Upper lobe of left lung (tissue), 6 donors: ENCODE data around the gene PPP3CA. TPM values are rescaled to one million over a fixed set of nuclear protein-coding genes. Genes with fewer than 3 reads are reported as not detected.

Experiments
- ATAC-seq, 2 donors: fragments of 200-7000 bp; cut with Tn5 transposase; one replicate each; pipeline ENCODE4 v1.9.1; 2022; ENCODE audit warnings: mild to moderate bottlenecking in 2 of 2, moderate library complexity in 2 of 2; ENCODE audit not compliant: low FRiP score in 2 of 2
- DNase-seq, 2 donors: peaks; one replicate each; pipeline ENCODE4 v3.0.0-alpha.2; 2019 to 2020
- H3K27ac ChIP-seq, 4 donors: fragments of 200-600 bp; sonication (generic); one replicate each; pipeline ENCODE4 v1.5.1; 2016 to 2019
- H3K27me3 ChIP-seq, 4 donors: fragments of 200-600 bp; sonication (generic); one replicate each; pipeline ENCODE4 v1.5.1; 2017 to 2019
- H3K36me3 ChIP-seq, 4 donors: fragments of 200-600 bp; sonication (generic); one replicate each; pipeline ENCODE4 v1.5.1; 2016 to 2019
- H3K4me1 ChIP-seq, 4 donors: fragments of 200-600 bp; sonication (generic); one replicate each; pipeline ENCODE4 v1.5.1; 2018 to 2019
- H3K4me3 ChIP-seq, 4 donors: fragments of 200-600 bp; sonication (generic); one replicate each; pipeline ENCODE4 v1.5.1; 2017 to 2019; ENCODE audit warnings: mild to moderate bottlenecking in 2 of 4, moderate library complexity in 1 of 4
- H3K9me3 ChIP-seq, 4 donors: fragments of 200-600 bp; sonication (generic); one replicate each; pipeline ENCODE4 v1.5.1; 2018 to 2019
- EP300 ChIP-seq, 4 donors: sonication (generic); formaldehyde crosslinking; IDR thresholded peaks; one replicate each; pipeline ENCODE4 v1.5.1; 2017; ENCODE audit warnings: antibody characterized with exemption in 4 of 4, control low read depth in 2 of 4
- POLR2A ChIP-seq, 4 donors: fragments of 450-650 bp; IDR thresholded peaks; one replicate each; pipeline ENCODE4 v1.5.1; 2016 to 2017; ENCODE audit warnings: antibody characterized with exemption in 4 of 4, mild to moderate bottlenecking in 2 of 4
- POLR2AphosphoS5 ChIP-seq, 2 donors: sonication (generic); formaldehyde crosslinking; IDR thresholded peaks; one replicate each; pipeline ENCODE4 v1.5.1; 2017; ENCODE audit warnings: antibody characterized with exemption in 2 of 2
- WGBS, 2 donors: methylation state at CpG; one replicate each; pipeline ENCODE4 v1.1.5; 2017 to 2018; 5-methylcytosine and 5-hydroxymethylcytosine counted together
- total RNA-seq, 6 donors: library from RNA; depleted of rRNA in 4 of 6; stranded (reverse); fragments of >200 nt in 4 of 6; gene quantifications; one replicate each; pipeline versions ENCODE4 v1.1.0 to v1.2.1, GENCODE V29; 2016 to 2021
- TF ChIP-seq, protein P1 (sequence below), 6 experiments: fragments of 450-650 bp in 4 of 6; fragments of 200-600 bp in 2 of 6; sonication (generic) in 2 of 6; IDR thresholded peaks; one replicate each; pipeline ENCODE4 v1.5.1; 2016 to 2019; ENCODE audit warnings: antibody characterized with exemption in 6 of 6
- donor health status: DM: no; HTN: no; CAD: no; lungs with moderate emphysema.
- donor health status: DM: no; HTN: yes; CAD: no; lungs with severe emphysema.

Gene PPP3CA
- total RNA-seq, 6 donors from 2014 or later, result 28.3 to 62.0 (median 50.0) TPM

GRCh38 chr4:101190751-101191150, 156.6 kb downstream of the PPP3CA start:
- peaks cover 0 to 3% (median 0%) of the 10 kb centered on the region in 4 donors for H3K36me3 ChIP-seq
- H3K27me3 ChIP-seq, result no peaks in the 10 kb centered on the region
- WGBS, 2 donors, result 81 to 82% methylated on average over 3 of the region's 3 CpGs
- ATAC-seq, result no peak
- no peak for TF ChIP-seq POLR2A (IDR thresholded peaks at IDR 0.05)
- peak overlapping the region in 2 of 4 donors; percentile 37 to 51 for H3K27ac ChIP-seq
- H3K4me1 ChIP-seq, result peaks cover 9 to 24% (median 16%) of the 10 kb centered on the region in 4 donors
- H3K4me3 ChIP-seq, result no peak overlapping the region
- no peak for DNase-seq
- H3K9me3 ChIP-seq, result no peaks in the 10 kb centered on the region

GRCh38 chr4:101188906-101189305, 158.4 kb downstream of the PPP3CA start:
- DNase-seq (no peak), ATAC-seq (no peak)
- Histone ChIP-seq H3K4me3 (no peak overlapping the region), H3K36me3 (no peaks in the 10 kb centered on the region), H3K9me3 (no peaks in the 10 kb centered on the region), H3K27ac (no peak overlapping the region), H3K27me3 (no peaks in the 10 kb centered on the region), H3K4me1 (peaks cover 9 to 24% (median 16%) of the 10 kb centered on the region in 4 donors)
- TF ChIP-seq POLR2AphosphoS5 (IDR thresholded peaks at IDR 0.05) (no peak), POLR2A (IDR thresholded peaks at IDR 0.05) (no peak), EP300 (IDR thresholded peaks at IDR 0.05) (no peak)
- TF ChIP-seq, protein P1, sequence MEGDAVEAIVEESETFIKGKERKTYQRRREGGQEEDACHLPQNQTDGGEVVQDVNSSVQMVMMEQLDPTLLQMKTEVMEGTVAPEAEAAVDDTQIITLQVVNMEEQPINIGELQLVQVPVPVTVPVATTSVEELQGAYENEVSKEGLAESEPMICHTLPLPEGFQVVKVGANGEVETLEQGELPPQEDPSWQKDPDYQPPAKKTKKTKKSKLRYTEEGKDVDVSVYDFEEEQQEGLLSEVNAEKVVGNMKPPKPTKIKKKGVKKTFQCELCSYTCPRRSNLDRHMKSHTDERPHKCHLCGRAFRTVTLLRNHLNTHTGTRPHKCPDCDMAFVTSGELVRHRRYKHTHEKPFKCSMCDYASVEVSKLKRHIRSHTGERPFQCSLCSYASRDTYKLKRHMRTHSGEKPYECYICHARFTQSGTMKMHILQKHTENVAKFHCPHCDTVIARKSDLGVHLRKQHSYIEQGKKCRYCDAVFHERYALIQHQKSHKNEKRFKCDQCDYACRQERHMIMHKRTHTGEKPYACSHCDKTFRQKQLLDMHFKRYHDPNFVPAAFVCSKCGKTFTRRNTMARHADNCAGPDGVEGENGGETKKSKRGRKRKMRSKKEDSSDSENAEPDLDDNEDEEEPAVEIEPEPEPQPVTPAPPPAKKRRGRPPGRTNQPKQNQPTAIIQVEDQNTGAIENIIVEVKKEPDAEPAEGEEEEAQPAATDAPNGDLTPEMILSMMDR (IDR thresholded peaks at IDR 0.05), result no peak
- WGBS, 2 donors, result 81 to 87% methylated on average over 4 of the region's 4 CpGs

DNA sequence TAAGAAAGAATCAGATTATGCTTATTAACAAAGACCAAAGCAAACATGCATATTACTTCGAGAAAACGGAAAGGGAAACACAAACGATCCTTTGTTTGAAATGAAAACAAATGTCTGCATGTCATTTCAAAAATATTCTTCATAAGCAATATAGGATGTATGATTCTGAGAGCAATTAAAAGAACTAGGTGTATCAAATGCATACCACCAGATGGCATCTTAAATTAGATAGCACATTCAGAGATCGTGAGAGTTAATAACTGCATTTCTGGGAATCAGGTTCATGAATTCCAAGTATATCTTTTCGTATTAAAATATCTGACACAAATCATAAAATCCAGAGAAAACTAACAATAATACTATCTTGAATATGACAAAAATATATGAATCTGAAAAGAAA, 159.5 kb downstream of the PPP3CA start:
- DNase-seq, result no peak

DNA sequence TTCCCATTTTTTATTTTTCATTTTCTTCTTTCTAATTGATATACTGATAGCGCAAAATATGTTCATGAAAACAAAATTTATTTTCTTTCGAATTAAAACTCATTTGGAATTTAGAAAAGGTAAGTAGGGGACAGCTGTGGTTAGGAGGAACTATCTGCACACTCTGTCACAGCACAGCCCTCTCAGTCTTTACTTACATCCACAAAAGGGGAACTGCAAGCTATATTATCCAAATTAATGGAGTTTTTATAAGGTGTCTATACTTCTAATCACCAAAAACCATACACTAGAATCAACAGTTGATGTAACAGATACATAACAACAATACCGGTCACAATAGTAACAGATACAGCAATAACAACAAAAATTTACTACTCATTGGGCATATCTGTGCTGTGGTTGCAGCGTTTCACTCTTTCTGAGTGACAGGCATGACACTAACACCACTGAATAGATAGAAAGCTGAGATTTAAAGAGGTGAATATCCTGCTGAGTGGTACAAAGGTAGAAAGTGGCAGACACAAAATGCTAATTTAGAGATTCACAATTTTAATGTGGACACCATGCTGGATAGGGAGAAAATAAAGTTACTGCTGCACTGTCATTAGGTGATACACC, 160.7 kb downstream of the PPP3CA start:
- WGBS, 2 donors, result 92 to 94% methylated on average over 4 of the region's 4 CpGs
- H3K27me3 ChIP-seq, result no peaks in the 10 kb centered on the region
- H3K27ac ChIP-seq, result no peak overlapping the region
- peaks cover under 1 to 14% (median 10%) of the 10 kb centered on the region in 4 donors for H3K4me1 ChIP-seq
- ATAC-seq (no peak), DNase-seq (no peak)
- no peak overlapping the region for H3K4me3 ChIP-seq
- no peaks in the 10 kb centered on the region for H3K36me3 ChIP-seq
- no peak for TF ChIP-seq EP300 (IDR thresholded peaks at IDR 0.05)
- no peak for TF ChIP-seq POLR2A (IDR thresholded peaks at IDR 0.05)
- no peak for TF ChIP-seq POLR2AphosphoS5 (IDR thresholded peaks at IDR 0.05)
- TF ChIP-seq, protein P1 (IDR thresholded peaks at IDR 0.05), result no peak
- no peaks in the 10 kb centered on the region for H3K9me3 ChIP-seq

More for the DNA sequence above, 159.5 kb downstream of the PPP3CA start:
- TF ChIP-seq, protein P1 (IDR thresholded peaks at IDR 0.05), result peak in 3 of 6 experiments; percentile 6 to 37 (median 30)
- TF ChIP-seq POLR2A (IDR thresholded peaks at IDR 0.05), result no peak
- Histone ChIP-seq H3K27ac (no peak overlapping the region), H3K4me3 (no peak overlapping the region), H3K27me3 (no peaks in the 10 kb centered on the region), H3K9me3 (no peaks in the 10 kb centered on the region), H3K36me3 (no peaks in the 10 kb centered on the region), H3K4me1 (peaks cover 9 to 23% (median 16%) of the 10 kb centered on the region in 4 donors)
- 44 to 56% methylated on average over 5 of the region's 5 CpGs for WGBS, 2 donors
- ATAC-seq, result no peak

GRCh38 chr4:101184668-101185067, 162.7 kb downstream of the PPP3CA start:
- ATAC-seq (no peak), DNase-seq (no peak)
- Histone ChIP-seq H3K4me3 (no peak overlapping the region), H3K36me3 (no peaks in the 10 kb centered on the region), H3K4me1 (peaks cover 0 to 5% (median 1%) of the 10 kb centered on the region in 4 donors), H3K27me3 (no peaks in the 10 kb centered on the region), H3K9me3 (no peaks in the 10 kb centered on the region), H3K27ac (no peak overlapping the region)
- 95 to 100% methylated on average over 2 of the region's 2 CpGs for WGBS, 2 donors
- TF ChIP-seq, protein P1 (IDR thresholded peaks at IDR 0.05), result no peak
- TF ChIP-seq EP300 (IDR thresholded peaks at IDR 0.05) (no peak), POLR2AphosphoS5 (IDR thresholded peaks at IDR 0.05) (no peak), POLR2A (IDR thresholded peaks at IDR 0.05) (no peak)
